GDM1 (cell line): Measurements from ENCODE around the gene CLMN.

ENCODE experiments used
- DNase-seq: peaks from one replicate; lab custom pipeline; 2025; lab: John Stamatoyannopoulos, UW

Gene CLMN

GRCh38 chr14:95319312-95320077 is at the start of gene CLMN:
Gene CLMN, minus strand, starts transcription at chr14:95319908. Its CDS starts 116 bp downstream, at chr14:95319792.
- no peak for DNase-seq

GRCh38 chr14:95365401-95365800 is 45.7 kb upstream of the CLMN start:
- no peak for DNase-seq

- DNase-seq: no peak
Observed at GRCh38 chr14:95364481-95365209, 44.9 kb upstream of the CLMN start.

- DNase-seq: no peak
Observed at GRCh38 chr14:95363468-95363954, 43.8 kb upstream of the CLMN start.

- DNase-seq: no peak
Observed at GRCh38 chr14:95362138-95362494, 42.4 kb upstream of the CLMN start.

- no peak for DNase-seq
Observed at GRCh38 chr14:95361373-95362137, 41.8 kb upstream of the CLMN start.

GRCh38 chr14:95360828-95361227 is 41.1 kb upstream of the CLMN start:
- DNase-seq: no peak

- DNase-seq: no peak
Observed at GRCh38 chr14:95359994-95360826, 40.5 kb upstream of the CLMN start.

- DNase-seq: no peak
Observed at GRCh38 chr14:95356245-95356869, 36.6 kb upstream of the CLMN start.

- no peak for DNase-seq
Observed at GRCh38 chr14:95355422-95355821, 35.7 kb upstream of the CLMN start.

GRCh38 chr14:95354834-95355233 is 35.1 kb upstream of the CLMN start:
- no peak for DNase-seq

- DNase-seq: no peak
Observed at GRCh38 chr14:95353664-95354063, 34.0 kb upstream of the CLMN start.

GRCh38 chr14:95353007-95353406 is 33.3 kb upstream of the CLMN start:
- DNase-seq: no peak

GRCh38 chr14:95352481-95352880 is 32.8 kb upstream of the CLMN start:
- no peak for DNase-seq

- DNase-seq: no peak
Observed at GRCh38 chr14:95349241-95349640, 29.5 kb upstream of the CLMN start.

GRCh38 chr14:95348395-95349080 is 28.8 kb upstream of the CLMN start:
- DNase-seq: no peak

GRCh38 chr14:95346820-95347219 is 27.1 kb upstream of the CLMN start:
- no peak for DNase-seq

GRCh38 chr14:95346266-95346665 is 26.6 kb upstream of the CLMN start:
- DNase-seq: no peak

- DNase-seq: no peak
Observed at GRCh38 chr14:95345032-95345431, 25.3 kb upstream of the CLMN start.

GRCh38 chr14:95344536-95344935 is 24.8 kb upstream of the CLMN start:
- DNase-seq: no peak

GRCh38 chr14:95341564-95341963 is 21.9 kb upstream of the CLMN start:
- no peak for DNase-seq
